Fibroblast of lung (primary cell): ENCODE measurements around the gene METTL18.

Experiments
- EZH2 ChIP-seq: IDR thresholded peaks from 2 replicates; pipeline ENCODE4 v1.5.1; 2012; ENCODE audit warnings: low read length, control low read depth, mild to moderate bottlenecking; ENCODE audit errors: missing control alignments
- TF ChIP-seq, protein P1 (sequence below), 2 donors: IDR thresholded peaks in 1 of 2; conservative IDR thresholded peaks in 1 of 2; 1 replicate in 1 of 2; 2 replicates in 1 of 2; pipeline ENCODE4 v1.5.1; 2011 to 2012; ENCODE audit warnings: low read length in 2 of 2, control low read depth in 1 of 2, inconsistent platforms in 1 of 2, low read depth in 1 of 2, mild to moderate bottlenecking in 1 of 2

DNA sequence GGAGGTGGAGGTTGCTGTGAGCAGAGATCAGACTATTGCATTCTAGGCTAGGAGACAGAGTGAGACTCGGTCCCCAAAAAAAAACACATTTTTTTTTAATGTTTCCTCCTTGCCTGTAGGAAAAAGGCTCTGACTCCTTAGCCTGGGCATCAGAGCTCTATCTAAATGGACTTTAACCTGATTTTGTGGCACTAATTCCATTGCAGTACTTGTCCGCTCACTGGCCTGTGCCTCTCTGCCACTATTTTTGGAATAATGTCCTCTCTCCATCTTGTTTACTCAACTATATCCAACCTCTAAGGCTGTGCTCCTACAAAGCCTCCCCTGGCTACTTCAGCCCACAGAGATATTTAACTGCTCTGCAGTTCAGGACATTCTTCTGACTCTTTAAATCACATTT is 26.5 kb downstream of the METTL18 start:
- TF ChIP-seq, protein P1, sequence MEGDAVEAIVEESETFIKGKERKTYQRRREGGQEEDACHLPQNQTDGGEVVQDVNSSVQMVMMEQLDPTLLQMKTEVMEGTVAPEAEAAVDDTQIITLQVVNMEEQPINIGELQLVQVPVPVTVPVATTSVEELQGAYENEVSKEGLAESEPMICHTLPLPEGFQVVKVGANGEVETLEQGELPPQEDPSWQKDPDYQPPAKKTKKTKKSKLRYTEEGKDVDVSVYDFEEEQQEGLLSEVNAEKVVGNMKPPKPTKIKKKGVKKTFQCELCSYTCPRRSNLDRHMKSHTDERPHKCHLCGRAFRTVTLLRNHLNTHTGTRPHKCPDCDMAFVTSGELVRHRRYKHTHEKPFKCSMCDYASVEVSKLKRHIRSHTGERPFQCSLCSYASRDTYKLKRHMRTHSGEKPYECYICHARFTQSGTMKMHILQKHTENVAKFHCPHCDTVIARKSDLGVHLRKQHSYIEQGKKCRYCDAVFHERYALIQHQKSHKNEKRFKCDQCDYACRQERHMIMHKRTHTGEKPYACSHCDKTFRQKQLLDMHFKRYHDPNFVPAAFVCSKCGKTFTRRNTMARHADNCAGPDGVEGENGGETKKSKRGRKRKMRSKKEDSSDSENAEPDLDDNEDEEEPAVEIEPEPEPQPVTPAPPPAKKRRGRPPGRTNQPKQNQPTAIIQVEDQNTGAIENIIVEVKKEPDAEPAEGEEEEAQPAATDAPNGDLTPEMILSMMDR (conservative IDR thresholded peaks at IDR 0.05 in 1 of 2, IDR thresholded peaks at IDR 0.05 in 1 of 2; ENCODE audit: low read depth in 1 of 2, low read length in 2 of 2) = no peak
- no peak for TF ChIP-seq EZH2
